Chondrocyte (in vitro differentiated cells): ENCODE data around the gene FAM181A. TPM values are rescaled to one million over a fixed set of nuclear protein-coding genes. Genes with fewer than 3 reads are reported as not detected.

Experiments used
- DNase-seq: peaks from one replicate; pipeline ENCODE4 v3.0.0; 2021; ENCODE audit warnings: mixed read lengths, low spot score
- H3K27ac Mint-ChIP-seq: one replicate; pipeline ENCODE4 v1.8.0; 2021; ENCODE audit warnings: mild to moderate bottlenecking, moderate library complexity, mixed read lengths; ENCODE audit not compliant: unreplicated experiment
- H3K27me3 Mint-ChIP-seq: 2 replicates; pipeline ENCODE4 v1.8.0; 2021; ENCODE audit warnings: low read depth, mixed read lengths
- H3K36me3 Mint-ChIP-seq: 2 replicates; pipeline ENCODE4 v1.8.0; 2021; ENCODE audit warnings: low read depth, mixed read lengths
- H3K4me1 Mint-ChIP-seq: 2 replicates; pipeline ENCODE4 v1.8.0; 2021; ENCODE audit warnings: low read depth, mild to moderate bottlenecking, mixed read lengths
- H3K4me3 Mint-ChIP-seq: one replicate; pipeline ENCODE4 v1.8.0; 2021; ENCODE audit warnings: mild to moderate bottlenecking, moderate library complexity, mixed read lengths; ENCODE audit not compliant: unreplicated experiment
- H3K9me3 Mint-ChIP-seq: 2 replicates; pipeline ENCODE4 v1.8.0; 2021; ENCODE audit warnings: low read depth, mixed read lengths
- CTCF ChIP-seq: fragments of 200-600 bp; sonication (generic); IDR thresholded peaks from 2 replicates; pipeline ENCODE4 v1.5.0; 2021; ENCODE audit warnings: antibody characterized with exemption, mild to moderate bottlenecking, moderate library complexity
- total RNA-seq: library from RNA; stranded (reverse); gene quantifications from 3 replicates; pipeline ENCODE4 v1.2.1, GENCODE V29; 2021

Gene FAM181A
- total RNA-seq, 1 donor from 2014 or later = not detected

- H3K27ac Mint-ChIP-seq = no peak overlapping the region
- H3K27me3 Mint-ChIP-seq = peaks cover 5% of the 10 kb centered on the region
- H3K9me3 Mint-ChIP-seq = no peaks in the 10 kb centered on the region
- H3K4me1 Mint-ChIP-seq = peaks cover 46% of the 10 kb centered on the region
- no peak overlapping the region for H3K4me3 Mint-ChIP-seq
- no peak for DNase-seq
- TF ChIP-seq CTCF = no peak
- H3K36me3 Mint-ChIP-seq = no peaks in the 10 kb centered on the region
These were observed 19.5 kb downstream of the FAM181A start for GRCh38 chr14:93946541-93947090.

GRCh38 chr14:93947282-93947681 lies 20.1 kb downstream of the FAM181A start:
- DNase-seq = no peak
- Mint-ChIP-seq H3K4me3 (no peak overlapping the region), H3K27ac (no peak overlapping the region), H3K36me3 (no peaks in the 10 kb centered on the region), H3K4me1 (peaks cover 43% of the 10 kb centered on the region), H3K9me3 (no peaks in the 10 kb centered on the region), H3K27me3 (peaks cover 5% of the 10 kb centered on the region)
- TF ChIP-seq CTCF = no peak

GRCh38 chr14:93949511-93950075 lies 22.4 kb downstream of the FAM181A start:
- no peak overlapping the region for H3K27ac Mint-ChIP-seq
- H3K9me3 Mint-ChIP-seq = no peaks in the 10 kb centered on the region
- peaks cover 14% of the 10 kb centered on the region for H3K27me3 Mint-ChIP-seq
- no peaks in the 10 kb centered on the region for H3K36me3 Mint-ChIP-seq
- TF ChIP-seq CTCF = no peak
- H3K4me3 Mint-ChIP-seq = no peak overlapping the region
- H3K4me1 Mint-ChIP-seq = peaks cover 41% of the 10 kb centered on the region
- DNase-seq = no peak

- H3K4me1 Mint-ChIP-seq = peaks cover 33% of the 10 kb centered on the region
- peaks cover 19% of the 10 kb centered on the region for H3K27me3 Mint-ChIP-seq
- no peak overlapping the region for H3K4me3 Mint-ChIP-seq
- no peaks in the 10 kb centered on the region for H3K9me3 Mint-ChIP-seq
- TF ChIP-seq CTCF = no peak
- no peak overlapping the region for H3K27ac Mint-ChIP-seq
- H3K36me3 Mint-ChIP-seq = peaks cover 3% of the 10 kb centered on the region
- DNase-seq = no peak
These were observed 23.9 kb downstream of the FAM181A start for GRCh38 chr14:93950948-93951634.

GRCh38 chr14:93951635-93952540 lies 24.7 kb downstream of the FAM181A start:
- Mint-ChIP-seq H3K4me1 (peaks cover 29% of the 10 kb centered on the region), H3K27ac (no peak overlapping the region), H3K9me3 (no peaks in the 10 kb centered on the region), H3K4me3 (no peak overlapping the region), H3K36me3 (peaks cover 3% of the 10 kb centered on the region), H3K27me3 (peaks cover 21% of the 10 kb centered on the region)
- no peak for DNase-seq
- TF ChIP-seq CTCF = no peak
